ENCODE results near the gene SULT2A1.

DNA sequence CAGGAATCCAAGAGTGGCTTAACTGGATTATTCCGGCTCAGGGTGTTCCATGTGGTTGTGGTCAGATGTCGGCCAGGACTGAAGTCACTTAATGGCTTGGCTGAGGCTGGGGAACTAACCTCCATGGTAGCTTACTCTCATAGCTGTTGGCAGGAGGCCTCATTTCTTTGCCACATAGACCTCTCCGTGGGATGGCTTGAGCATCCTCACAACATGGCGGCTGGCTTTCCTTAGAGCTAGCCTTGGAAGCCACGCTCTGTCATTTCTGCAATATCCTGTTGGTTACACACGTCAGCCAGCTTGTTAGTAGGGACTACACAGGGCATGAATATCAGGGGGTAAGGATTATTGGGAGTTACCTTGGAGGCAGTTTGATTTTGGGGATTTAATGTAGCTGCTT is 59.3 kb downstream of the SULT2A1 start:
- TF ChIP-seq, protein P1, sequence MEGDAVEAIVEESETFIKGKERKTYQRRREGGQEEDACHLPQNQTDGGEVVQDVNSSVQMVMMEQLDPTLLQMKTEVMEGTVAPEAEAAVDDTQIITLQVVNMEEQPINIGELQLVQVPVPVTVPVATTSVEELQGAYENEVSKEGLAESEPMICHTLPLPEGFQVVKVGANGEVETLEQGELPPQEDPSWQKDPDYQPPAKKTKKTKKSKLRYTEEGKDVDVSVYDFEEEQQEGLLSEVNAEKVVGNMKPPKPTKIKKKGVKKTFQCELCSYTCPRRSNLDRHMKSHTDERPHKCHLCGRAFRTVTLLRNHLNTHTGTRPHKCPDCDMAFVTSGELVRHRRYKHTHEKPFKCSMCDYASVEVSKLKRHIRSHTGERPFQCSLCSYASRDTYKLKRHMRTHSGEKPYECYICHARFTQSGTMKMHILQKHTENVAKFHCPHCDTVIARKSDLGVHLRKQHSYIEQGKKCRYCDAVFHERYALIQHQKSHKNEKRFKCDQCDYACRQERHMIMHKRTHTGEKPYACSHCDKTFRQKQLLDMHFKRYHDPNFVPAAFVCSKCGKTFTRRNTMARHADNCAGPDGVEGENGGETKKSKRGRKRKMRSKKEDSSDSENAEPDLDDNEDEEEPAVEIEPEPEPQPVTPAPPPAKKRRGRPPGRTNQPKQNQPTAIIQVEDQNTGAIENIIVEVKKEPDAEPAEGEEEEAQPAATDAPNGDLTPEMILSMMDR (conservative IDR thresholded peaks at IDR 0.05; ENCODE audit: low read length): no peak
- TF ChIP-seq EZH2phosphoT487 (IDR thresholded peaks at IDR 0.05; ENCODE audit: borderline replicate concordance, low read depth, low read length): no peak
